Activated naive CD8-positive, alpha-beta T cell treated with anti-CD3 and anti-CD28 coated beads, Interleukin-2, amount 50 U/mL, for 16 hours (primary cell): ENCODE measurements around the gene PEMT.

Experiments used
- DNase-seq: peaks from one replicate; pipeline ENCODE4 v3.0.0-alpha.2; 2020; ENCODE audit warnings: low read depth, low spot score

PEMT gene

DNA sequence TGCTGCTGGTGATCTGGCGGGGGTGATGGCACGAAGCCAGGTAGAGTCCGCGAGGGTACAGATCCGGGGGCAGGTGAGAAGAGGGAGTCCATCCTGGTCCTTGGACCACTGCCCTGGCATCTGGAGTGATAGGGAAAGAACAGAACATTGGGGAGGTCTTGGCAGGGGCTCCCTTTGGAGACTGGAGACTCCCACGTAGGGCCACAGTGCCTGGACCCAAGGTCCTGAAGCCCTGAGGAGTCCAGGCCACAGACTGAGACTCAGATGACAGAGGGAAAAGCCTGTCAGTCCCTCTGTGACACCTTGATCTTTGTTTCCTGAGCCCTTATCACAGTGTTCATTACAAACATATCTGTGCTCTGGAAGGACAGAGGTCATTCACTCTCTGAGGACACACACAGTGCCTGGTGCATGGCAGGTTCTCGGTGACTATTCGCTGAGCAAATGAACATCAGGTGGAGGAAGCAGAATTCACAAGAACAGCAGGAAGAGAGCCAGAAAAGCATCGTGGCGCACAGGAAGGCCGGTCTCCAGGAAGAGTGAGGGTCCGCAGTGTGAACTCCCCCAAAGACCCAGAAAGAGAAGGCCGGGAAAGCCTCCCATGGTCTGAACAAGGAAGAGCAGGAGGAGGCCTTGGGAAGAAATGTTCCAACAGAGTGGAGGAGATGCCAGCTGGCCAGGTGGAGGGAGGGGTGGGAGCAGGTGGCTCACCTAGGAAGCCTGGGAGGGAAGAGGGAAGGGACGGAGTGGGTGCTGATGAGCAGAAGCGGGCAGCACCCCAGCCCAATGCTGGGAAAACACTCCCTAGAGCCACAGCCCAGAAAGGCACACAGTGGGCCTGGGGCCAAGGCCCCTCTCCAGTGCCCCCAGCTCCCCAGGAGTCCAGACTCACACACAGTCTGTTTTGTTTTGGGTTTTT, 20.5 kb downstream of the PEMT start:
- DNase-seq: no peak

DNA sequence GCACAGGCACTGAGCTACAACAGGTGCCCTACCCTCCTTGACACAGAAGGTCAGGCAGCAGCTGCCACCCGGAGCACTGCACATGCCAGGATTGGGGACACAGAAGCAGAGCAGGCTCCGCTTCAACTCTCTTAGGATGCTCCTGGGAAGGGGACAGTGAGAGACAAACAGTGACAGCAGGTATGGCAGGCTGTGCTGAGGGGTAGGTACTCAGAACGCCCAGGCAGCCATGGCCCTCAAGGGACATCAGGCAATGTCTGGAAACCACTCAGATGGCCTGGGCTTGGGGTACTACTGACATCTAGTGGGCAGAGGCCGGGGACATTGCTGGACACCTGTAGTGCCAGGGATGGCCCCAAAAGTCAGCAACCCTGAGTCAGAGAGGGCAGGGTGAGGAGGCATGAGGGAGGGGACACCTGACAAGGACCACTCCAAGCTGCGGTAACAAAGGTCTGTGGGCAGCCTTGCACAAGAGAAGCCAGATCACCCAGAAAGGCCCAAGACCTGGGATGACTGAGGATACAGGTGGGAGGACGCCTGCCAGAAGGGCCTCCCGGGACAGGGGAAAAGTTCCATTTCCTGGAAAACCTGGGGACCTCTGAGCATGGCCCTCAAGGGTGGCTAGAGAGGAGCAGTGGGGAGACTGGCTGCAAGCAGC, 21.2 kb downstream of the PEMT start:
- DNase-seq: no peak

- DNase-seq: no peak
Observed at GRCh38 chr17:17569691-17570090, 21.8 kb downstream of the PEMT start.

- DNase-seq: peak; percentile 22
Observed at GRCh38 chr17:17568772-17569195, 22.7 kb downstream of the PEMT start.

DNA sequence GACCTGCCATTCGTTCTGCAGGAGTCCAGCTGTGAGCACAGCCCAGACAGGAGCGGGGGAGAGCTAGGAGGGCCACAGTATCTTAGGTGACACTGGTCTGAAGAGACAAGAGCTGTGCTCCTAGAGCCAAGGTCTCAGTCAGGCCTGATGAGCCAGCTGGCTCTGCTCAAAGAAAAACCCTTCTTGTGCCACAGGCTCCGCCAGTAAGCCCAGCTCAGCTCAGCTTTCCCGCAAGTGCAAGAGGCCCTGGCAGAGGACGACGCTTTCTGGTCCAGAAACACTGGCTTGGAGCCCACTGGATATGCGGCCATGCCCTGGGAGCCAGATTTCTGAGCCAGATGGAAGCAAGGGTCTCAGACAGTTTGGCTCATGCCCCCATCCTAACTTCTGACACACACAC, 23.9 kb downstream of the PEMT start:
- DNase-seq: no peak

DNA sequence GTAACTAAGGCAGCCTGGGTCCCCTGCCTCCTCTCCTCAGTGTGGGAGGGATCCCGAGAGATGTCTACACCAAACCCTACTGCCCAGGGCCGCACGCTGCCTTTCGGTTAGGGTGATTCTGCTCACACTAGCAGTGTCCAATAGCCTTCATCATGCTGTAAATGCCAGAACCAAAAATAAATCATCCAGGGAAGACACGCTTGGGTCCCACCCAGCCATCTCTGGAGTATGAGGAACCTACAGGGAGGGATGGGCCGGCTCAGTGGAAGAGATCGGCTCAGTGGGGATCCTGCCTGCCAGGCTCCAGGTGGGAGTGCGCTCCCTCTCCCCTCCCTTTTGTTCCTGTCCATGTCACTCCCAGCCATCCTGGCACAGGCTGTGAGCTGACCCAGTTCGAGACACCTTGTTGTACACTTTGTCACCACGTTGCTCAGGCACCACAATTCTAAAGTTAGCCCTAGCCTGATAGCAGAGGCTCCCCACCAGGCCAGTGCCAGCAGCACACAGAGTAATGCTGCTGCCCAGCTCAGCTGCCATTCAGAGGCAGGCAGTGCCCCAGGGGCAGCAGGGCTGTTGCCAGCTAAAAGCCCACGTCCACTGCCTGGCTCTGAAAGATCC, 24.5 kb downstream of the PEMT start:
- no peak for DNase-seq

- no peak for DNase-seq
Observed at GRCh38 chr17:17565471-17566339, 25.8 kb downstream of the PEMT start.

DNA sequence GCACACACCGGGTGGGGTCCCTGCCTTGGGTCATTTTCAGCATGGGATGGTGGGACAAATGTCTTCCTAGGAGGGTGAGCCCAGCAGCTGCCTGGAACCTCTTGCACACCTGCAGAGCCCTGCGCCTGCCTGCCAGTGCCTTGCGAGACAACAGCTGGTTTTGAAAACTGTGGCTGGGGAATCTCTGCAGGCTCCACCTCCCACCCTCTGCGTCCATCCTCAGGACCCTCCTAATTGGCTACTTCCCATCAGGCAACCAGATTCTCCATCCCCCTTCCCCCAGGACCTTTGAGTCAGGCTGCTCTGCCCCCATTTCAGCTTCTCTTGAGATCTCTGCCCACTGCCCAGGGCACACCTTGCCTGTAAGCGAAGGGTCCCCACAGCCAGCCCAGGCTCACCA, 26.6 kb downstream of the PEMT start:
- DNase-seq: no peak

GRCh38 chr17:17564323-17564722, 27.2 kb downstream of the PEMT start:
- DNase-seq: no peak

- DNase-seq: no peak
Observed at GRCh38 chr17:17563530-17563929, 28.0 kb downstream of the PEMT start.

- DNase-seq: no peak
Observed at GRCh38 chr17:17562146-17562511, 29.4 kb downstream of the PEMT start.

GRCh38 chr17:17561408-17562145, 29.9 kb downstream of the PEMT start:
- DNase-seq: no peak

GRCh38 chr17:17560975-17561374, 30.5 kb downstream of the PEMT start:
- no peak for DNase-seq

- DNase-seq: no peak
Observed at GRCh38 chr17:17560167-17560566, 31.3 kb downstream of the PEMT start.

DNA sequence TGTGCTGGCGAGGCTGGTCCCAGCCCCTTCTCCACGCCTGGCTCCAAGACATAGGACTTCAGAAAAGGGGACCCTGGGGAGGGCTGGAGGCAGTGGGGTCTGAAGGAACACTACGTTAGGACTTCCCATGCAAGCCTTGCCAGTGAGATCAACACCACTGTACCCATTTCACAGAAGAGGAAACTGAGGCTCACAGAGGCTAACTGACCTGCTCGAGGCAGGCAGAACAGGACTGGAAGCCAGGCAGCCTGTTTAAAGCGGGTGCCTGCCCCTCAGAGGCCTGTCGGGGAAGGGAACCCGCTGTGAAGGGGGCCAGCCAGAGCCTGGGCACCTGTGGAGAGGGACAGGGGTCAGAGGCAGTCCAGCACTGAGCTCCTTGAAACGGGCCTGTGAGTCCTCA, 32.3 kb downstream of the PEMT start:
- DNase-seq: no peak

GRCh38 chr17:17558431-17558830, 33.1 kb downstream of the PEMT start:
- no peak for DNase-seq

DNA sequence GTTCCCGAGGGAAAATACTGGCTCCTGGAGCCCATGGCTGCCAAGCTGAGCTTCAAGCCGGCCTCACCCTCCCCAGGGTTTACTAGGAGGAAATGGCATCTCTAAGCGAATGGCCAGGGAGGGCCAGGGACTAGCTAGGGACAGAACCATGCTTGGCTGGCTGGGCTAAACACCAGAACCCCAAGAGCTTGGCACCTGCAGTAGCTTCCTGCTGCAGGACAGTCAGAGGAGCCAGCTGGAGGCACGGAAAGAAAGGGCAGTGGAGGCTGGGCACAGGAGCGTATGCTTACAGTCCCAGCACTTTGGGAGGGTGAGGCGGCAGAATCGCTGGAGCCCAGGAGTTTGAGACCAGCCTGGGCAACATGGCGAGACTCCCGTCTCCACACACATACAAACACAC, 33.7 kb downstream of the PEMT start:
- no peak for DNase-seq

DNA sequence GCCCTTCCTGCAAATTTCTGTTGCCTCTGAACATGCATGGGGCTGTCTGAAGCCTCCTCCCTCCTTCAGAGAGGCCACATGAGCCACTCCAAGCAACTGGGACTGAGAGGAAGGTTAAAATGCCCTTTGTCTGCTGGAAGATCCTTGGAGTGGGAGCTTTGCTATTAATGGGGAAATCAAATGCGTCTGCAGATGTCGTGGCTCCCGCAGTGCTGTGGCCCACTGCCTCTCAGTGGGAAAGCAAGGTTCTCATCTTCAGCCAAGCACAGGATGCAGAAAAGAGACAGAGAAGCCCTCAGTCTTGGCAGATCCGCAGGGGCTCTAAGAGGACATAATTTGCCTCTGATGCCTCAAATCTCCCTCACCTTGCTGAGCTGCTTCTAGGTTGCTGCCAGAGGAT, 34.8 kb downstream of the PEMT start:
- no peak for DNase-seq

DNA sequence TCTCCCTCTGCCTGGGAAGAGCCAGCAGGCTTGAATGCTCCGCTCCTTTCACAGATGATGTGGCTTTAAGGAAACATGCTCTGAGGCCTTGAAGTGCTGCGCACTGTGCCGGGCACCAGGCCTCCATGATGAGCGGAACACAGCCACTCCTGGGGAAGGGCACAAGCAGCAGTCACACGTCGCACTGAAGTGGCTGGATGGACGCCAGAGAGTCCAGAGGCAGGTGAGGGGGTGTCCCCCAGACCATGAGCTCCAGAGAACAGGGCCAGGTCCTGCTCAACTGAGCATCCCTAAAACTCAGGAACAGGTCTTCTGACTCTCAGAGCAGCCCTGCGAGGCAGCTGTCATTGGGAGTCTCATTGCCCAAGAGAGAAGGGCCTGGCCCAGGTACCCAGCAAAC, 35.6 kb downstream of the PEMT start:
- DNase-seq: no peak

- DNase-seq: no peak
Observed at GRCh38 chr17:17555151-17555550, 36.4 kb downstream of the PEMT start.

DNA sequence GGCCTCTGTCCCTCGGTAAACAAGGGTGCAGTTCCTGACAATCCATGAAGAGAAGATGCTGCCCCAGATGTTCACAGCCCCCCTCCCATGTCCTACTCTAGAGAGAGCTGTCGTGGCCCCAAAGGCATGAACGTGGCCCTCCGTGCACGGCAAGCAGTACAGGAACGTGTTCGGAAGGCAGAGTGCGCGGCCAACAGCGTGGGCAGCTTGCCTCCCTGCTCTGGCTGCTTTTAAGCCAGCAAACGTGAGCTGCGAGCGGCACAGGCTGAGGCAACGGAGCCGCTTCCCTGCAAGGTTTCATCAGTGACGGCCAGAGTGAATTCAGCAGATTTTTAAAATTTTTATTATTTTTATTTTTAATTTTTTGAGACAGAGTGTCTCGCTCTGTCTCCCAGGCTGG, 37.2 kb downstream of the PEMT start:
- no peak for DNase-seq
